K562 (cell line): Measurements from ENCODE around the gene XPR1.

Experiments used
- TEAD1 ChIP-seq, 2 experiments: fragments of 450-650 bp in 1 of 2; sonication (generic) in 1 of 2; formaldehyde crosslinking; IDR thresholded peaks; 2 replicates each; pipeline versions ENCODE4 v1.4.0 to v1.8.0; 2020 to 2022; ENCODE audit warnings: mild to moderate bottlenecking in 2 of 2, missing genetic modification reagents in 1 of 2
- TEAD4 ChIP-seq, 2 experiments: sonication (generic) in 1 of 2; formaldehyde crosslinking in 1 of 2; IDR thresholded peaks; 2 replicates each; pipeline versions ENCODE4 v1.6.1 to v1.8.0; 2012 to 2022; ENCODE audit warnings: borderline replicate concordance in 1 of 2, inconsistent platforms in 1 of 2, low read length in 1 of 2, mild to moderate bottlenecking in 1 of 2, missing genetic modification reagents in 1 of 2
- TF ChIP-seq, protein P1 (sequence below): sonication (generic); formaldehyde crosslinking; IDR thresholded peaks from 2 replicates; pipeline ENCODE4 v1.8.1; 2022; ENCODE audit warnings: missing genetic modification reagents

DNA sequence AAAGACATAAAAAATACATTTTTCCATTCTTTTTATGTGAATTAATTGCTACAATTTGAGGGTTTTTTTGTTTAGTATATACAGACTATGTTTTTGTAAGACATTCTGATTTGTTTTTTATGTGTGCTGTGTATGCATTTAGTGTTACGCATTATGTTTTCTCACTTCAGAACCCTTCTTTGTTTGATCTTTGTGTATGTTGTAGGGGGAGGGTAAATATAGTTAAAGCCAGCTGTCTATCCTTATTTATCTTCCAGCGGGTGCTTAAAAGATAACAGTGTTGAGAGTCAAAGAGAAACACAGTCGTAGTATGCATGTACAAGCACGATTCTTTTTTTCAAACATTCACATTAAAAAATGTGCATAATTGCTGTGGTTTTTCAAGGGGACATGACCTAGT, 183.4 kb downstream of the XPR1 start:
- TF ChIP-seq TEAD1 (CRISPR knock-in tag; IDR thresholded peaks at IDR 0.05) = no peak
- TF ChIP-seq, protein P1, sequence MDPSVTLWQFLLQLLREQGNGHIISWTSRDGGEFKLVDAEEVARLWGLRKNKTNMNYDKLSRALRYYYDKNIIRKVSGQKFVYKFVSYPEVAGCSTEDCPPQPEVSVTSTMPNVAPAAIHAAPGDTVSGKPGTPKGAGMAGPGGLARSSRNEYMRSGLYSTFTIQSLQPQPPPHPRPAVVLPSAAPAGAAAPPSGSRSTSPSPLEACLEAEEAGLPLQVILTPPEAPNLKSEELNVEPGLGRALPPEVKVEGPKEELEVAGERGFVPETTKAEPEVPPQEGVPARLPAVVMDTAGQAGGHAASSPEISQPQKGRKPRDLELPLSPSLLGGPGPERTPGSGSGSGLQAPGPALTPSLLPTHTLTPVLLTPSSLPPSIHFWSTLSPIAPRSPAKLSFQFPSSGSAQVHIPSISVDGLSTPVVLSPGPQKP (CRISPR knock-in tag) = no peak
- peak; percentile 67 for TF ChIP-seq TEAD4 (IDR thresholded peaks at IDR 0.05; ENCODE audit: low read length)
- TF ChIP-seq TEAD4 (CRISPR knock-in tag; IDR thresholded peaks at IDR 0.05; ENCODE audit: borderline replicate concordance) = no peak
